HG03039 (cell line): Measurements from ENCODE around the gene OR2V2.

Experiments used
- ATAC-seq: cut with Tn5 transposase; IDR thresholded peaks from one replicate; pipeline ENCODE4 v1.9.1; 2021; ENCODE audit warnings: mild to moderate bottlenecking, moderate library complexity; ENCODE audit not compliant: unreplicated experiment

OR2V2 gene

DNA sequence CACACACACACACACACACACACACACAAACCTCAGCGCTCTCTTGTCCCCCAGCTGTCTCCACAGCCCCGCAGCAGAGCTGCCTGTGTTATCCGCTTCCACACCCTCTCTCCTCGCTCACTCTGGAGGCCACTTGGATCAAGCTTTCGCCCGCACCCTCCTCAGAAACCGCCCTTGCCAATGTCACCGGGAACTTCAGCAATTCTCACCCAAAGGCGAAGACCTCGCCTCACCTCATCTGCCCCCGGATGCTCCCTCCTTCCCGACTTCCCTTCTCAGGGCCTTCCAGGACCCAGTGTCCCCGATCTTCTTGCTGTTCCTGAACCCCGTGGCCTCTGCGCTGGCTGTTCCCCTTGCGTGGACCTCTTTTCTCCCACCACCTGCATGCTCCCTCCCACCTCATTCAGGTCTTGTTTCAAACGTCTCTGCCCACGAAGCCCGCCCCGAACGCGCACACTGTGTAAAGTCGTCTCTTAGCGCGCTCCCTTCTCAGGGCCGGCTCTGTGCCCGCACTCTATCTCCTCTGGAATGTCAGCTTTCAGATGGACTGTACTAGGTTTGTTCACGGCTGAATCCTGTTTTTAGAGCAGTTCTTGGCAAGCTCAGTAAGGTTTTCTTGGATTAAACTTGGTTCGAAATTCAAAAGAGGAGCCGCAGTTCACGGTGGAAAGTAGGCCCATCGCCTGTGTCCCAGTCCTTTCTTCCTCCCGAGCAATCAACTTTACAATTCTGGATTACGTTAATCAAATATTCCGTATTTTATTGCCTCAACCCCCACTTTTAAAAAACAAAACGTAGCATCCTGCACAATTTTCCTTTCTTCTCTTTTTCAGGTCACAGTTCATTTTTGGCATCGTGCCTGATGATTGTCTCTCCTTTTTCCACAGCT lies 58.6 kb downstream of the OR2V2 start:
- ATAC-seq = no peak

DNA sequence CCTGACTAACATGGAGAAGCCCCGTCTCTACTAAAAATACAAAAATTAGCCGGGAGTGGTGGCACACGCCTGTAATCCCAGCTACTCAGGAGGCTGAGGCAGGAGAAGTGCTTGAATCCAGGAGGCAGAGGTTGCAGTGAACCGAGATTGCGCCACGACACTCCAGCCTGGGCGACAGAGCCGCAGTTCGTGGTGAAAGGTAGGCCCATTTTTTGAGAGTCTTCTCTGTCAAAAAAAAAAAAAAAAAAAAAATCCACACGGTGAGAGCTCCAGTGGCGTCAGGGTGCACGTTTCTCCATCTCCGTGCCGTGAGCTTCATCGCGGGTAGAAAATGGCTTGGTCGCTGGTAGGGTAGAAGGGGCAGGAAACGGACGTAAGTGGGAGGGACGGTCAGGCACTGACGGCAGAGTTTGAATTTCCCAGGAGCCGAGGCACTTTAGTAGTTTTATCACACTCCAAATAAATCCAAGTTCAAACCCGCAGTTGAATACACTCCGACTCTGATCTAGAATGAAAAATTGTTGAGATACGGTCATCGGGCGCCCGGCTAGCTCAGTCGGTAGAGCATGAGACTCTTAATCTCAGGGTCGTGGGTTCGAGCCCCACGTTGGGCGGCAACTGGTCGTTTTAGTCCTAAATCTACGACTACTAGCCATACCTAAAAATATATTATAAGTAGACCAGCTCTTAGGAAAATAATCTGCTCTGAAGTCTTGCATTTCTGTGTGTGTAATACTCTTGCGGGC lies 60.0 kb downstream of the OR2V2 start:
- peak; percentile 36 for ATAC-seq

DNA sequence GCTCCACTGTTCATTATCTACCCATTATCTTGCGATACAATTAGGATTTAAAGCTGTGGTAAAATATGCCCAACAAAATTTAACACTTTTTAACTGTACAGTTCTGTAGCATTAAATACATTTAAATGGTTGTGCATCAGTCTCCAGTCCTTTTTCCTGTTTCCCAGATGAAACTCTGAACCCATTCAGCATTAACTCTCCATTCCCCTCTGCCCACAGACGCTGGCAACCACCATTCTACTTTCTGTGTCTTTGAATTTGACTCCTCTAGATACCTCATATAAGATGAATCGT lies 60.5 kb downstream of the OR2V2 start:
- no peak for ATAC-seq
